Activated naive CD4-positive, alpha-beta T cell treated with anti-CD3 and anti-CD28 coated beads, Interleukin-2, amount 10 ng/mL, durations not matched to agents 7 days and 5 days (primary cell): ENCODE measurements around the gene FAM50A.
A peak's percentile ranks its signal among the peaks of the same experiment; 100 is the strongest.

Experiments
- CTCF ChIA-PET: fragments of 350-600 bp; sonication (Branson Sonifier 250); formaldehyde crosslinking; loops from one replicate; lab custom pipeline; 2021; ENCODE audit warnings: antibody characterized with exemption; lab: Charles Lee
- DNase-seq: peaks from one replicate; pipeline ENCODE4 v3.0.0-alpha.2; 2020
- H3K27ac Mint-ChIP-seq: one replicate; pipeline ENCODE4 v1.8.0; 2021; ENCODE audit warnings: mild to moderate bottlenecking, moderate library complexity, mixed read lengths
- H3K27me3 Mint-ChIP-seq: one replicate; pipeline ENCODE4 v1.8.0; 2021; ENCODE audit warnings: mild to moderate bottlenecking, mixed read lengths
- H3K36me3 Mint-ChIP-seq: one replicate; pipeline ENCODE4 v1.8.0; 2021; ENCODE audit warnings: mixed read lengths
- H3K4me1 Mint-ChIP-seq: one replicate; pipeline ENCODE4 v1.8.0; 2021; ENCODE audit warnings: mixed read lengths
- H3K4me3 Mint-ChIP-seq: one replicate; pipeline ENCODE4 v1.8.0; 2021; ENCODE audit warnings: mild to moderate bottlenecking, moderate library complexity, mixed read lengths
- H3K9me3 Mint-ChIP-seq: one replicate; pipeline ENCODE4 v1.8.0; 2021; ENCODE audit warnings: mixed read lengths

Gene FAM50A

GRCh38 chrX:154458954-154459778 is 15.2 kb downstream of the FAM50A start:
- H3K4me3 Mint-ChIP-seq = peak overlapping the region; percentile 79
- DNase-seq = peak; percentile 45
- no peaks in the 10 kb centered on the region for H3K9me3 Mint-ChIP-seq
- no peaks in the 10 kb centered on the region for H3K27me3 Mint-ChIP-seq
- H3K27ac Mint-ChIP-seq = peak overlapping the region; percentile 87
- CTCF ChIA-PET = interaction anchor here (1.1 kb wide), 1 partner anchor 27 kb away, joined by 3 read pairs; the partner anchor contains the start of gene UBL4A
- H3K36me3 Mint-ChIP-seq = peaks cover 8% of the 10 kb centered on the region
- peaks cover 16% of the 10 kb centered on the region for H3K4me1 Mint-ChIP-seq

GRCh38 chrX:154459832-154460231 is 15.9 kb downstream of the FAM50A start:
- H3K9me3 Mint-ChIP-seq = no peaks in the 10 kb centered on the region
- peaks cover 16% of the 10 kb centered on the region for H3K4me1 Mint-ChIP-seq
- CTCF ChIA-PET = interaction anchor here (1.1 kb wide), 1 partner anchor 27 kb away, joined by 3 read pairs; the partner anchor contains the start of gene UBL4A
- H3K27me3 Mint-ChIP-seq = no peaks in the 10 kb centered on the region
- peaks cover 5% of the 10 kb centered on the region for H3K36me3 Mint-ChIP-seq
- H3K4me3 Mint-ChIP-seq = no peak overlapping the region
- no peak overlapping the region for H3K27ac Mint-ChIP-seq
- no peak for DNase-seq

GRCh38 chrX:154460326-154460725 is 16.4 kb downstream of the FAM50A start:
- no peak overlapping the region for H3K4me3 Mint-ChIP-seq
- CTCF ChIA-PET = no interaction called here
- peaks cover 16% of the 10 kb centered on the region for H3K4me1 Mint-ChIP-seq
- H3K36me3 Mint-ChIP-seq = peaks cover 5% of the 10 kb centered on the region
- no peak overlapping the region for H3K27ac Mint-ChIP-seq
- H3K9me3 Mint-ChIP-seq = no peaks in the 10 kb centered on the region
- H3K27me3 Mint-ChIP-seq = no peaks in the 10 kb centered on the region
- DNase-seq = no peak

GRCh38 chrX:154462396-154462795 is 18.5 kb downstream of the FAM50A start:
- DNase-seq = no peak
- H3K36me3 Mint-ChIP-seq = peaks cover 5% of the 10 kb centered on the region
- peaks cover 12% of the 10 kb centered on the region for H3K4me1 Mint-ChIP-seq
- CTCF ChIA-PET = no interaction called here
- no peak overlapping the region for H3K27ac Mint-ChIP-seq
- H3K9me3 Mint-ChIP-seq = no peaks in the 10 kb centered on the region
- H3K4me3 Mint-ChIP-seq = no peak overlapping the region
- no peaks in the 10 kb centered on the region for H3K27me3 Mint-ChIP-seq

GRCh38 chrX:154463611-154464220 is 19.8 kb downstream of the FAM50A start:
- H3K4me1 Mint-ChIP-seq = peaks cover 11% of the 10 kb centered on the region

GRCh38 chrX:154464806-154465365 is 20.9 kb downstream of the FAM50A start:
- CTCF ChIA-PET = no interaction called here
- Mint-ChIP-seq H3K27me3 (no peaks in the 10 kb centered on the region), H3K4me1 (peaks cover 6% of the 10 kb centered on the region), H3K36me3 (peaks cover 5% of the 10 kb centered on the region), H3K9me3 (no peaks in the 10 kb centered on the region), H3K27ac (no peak overlapping the region), H3K4me3 (no peak overlapping the region)
- no peak for DNase-seq

More at GRCh38 chrX:154463611-154464220, 19.8 kb downstream of the FAM50A start:
- Mint-ChIP-seq H3K27me3 (no peaks in the 10 kb centered on the region), H3K36me3 (peaks cover 5% of the 10 kb centered on the region), H3K4me3 (no peak overlapping the region), H3K27ac (no peak overlapping the region), H3K9me3 (no peaks in the 10 kb centered on the region)
- no peak for DNase-seq
- CTCF ChIA-PET = no interaction called here

- CTCF ChIA-PET = no interaction called here
- Mint-ChIP-seq H3K9me3 (no peaks in the 10 kb centered on the region), H3K4me3 (no peak overlapping the region), H3K36me3 (peaks cover 5% of the 10 kb centered on the region), H3K27me3 (no peaks in the 10 kb centered on the region), H3K4me1 (peaks cover 3% of the 10 kb centered on the region), H3K27ac (no peak overlapping the region)
- DNase-seq = no peak
These were observed 21.7 kb downstream of the FAM50A start for GRCh38 chrX:154465601-154466000.

- no peak for DNase-seq
- peaks cover 6% of the 10 kb centered on the region for H3K36me3 Mint-ChIP-seq
- no peak overlapping the region for H3K4me3 Mint-ChIP-seq
- H3K9me3 Mint-ChIP-seq = no peaks in the 10 kb centered on the region
- H3K4me1 Mint-ChIP-seq = peaks cover 3% of the 10 kb centered on the region
- H3K27me3 Mint-ChIP-seq = no peaks in the 10 kb centered on the region
- no peak overlapping the region for H3K27ac Mint-ChIP-seq
- CTCF ChIA-PET = no interaction called here
These were observed 22.1 kb downstream of the FAM50A start for GRCh38 chrX:154466036-154466435.

- Mint-ChIP-seq H3K27ac (no peak overlapping the region), H3K27me3 (no peaks in the 10 kb centered on the region), H3K9me3 (no peaks in the 10 kb centered on the region), H3K4me1 (no peaks in the 10 kb centered on the region), H3K4me3 (no peak overlapping the region), H3K36me3 (peaks cover 1% of the 10 kb centered on the region)
- CTCF ChIA-PET = no interaction called here
- DNase-seq = no peak
These were observed 23.0 kb downstream of the FAM50A start for GRCh38 chrX:154466907-154467306.

GRCh38 chrX:154467556-154467955 is 23.6 kb downstream of the FAM50A start:
- H3K4me1 Mint-ChIP-seq = no peaks in the 10 kb centered on the region

GRCh38 chrX:154468217-154468616 is 24.3 kb downstream of the FAM50A start:
- Mint-ChIP-seq H3K27me3 (no peaks in the 10 kb centered on the region), H3K4me3 (no peak overlapping the region)
- CTCF ChIA-PET = no interaction called here

More at GRCh38 chrX:154467556-154467955, 23.6 kb downstream of the FAM50A start:
- no peaks in the 10 kb centered on the region for H3K27me3 Mint-ChIP-seq
- no peaks in the 10 kb centered on the region for H3K9me3 Mint-ChIP-seq
- CTCF ChIA-PET = no interaction called here
- no peak overlapping the region for H3K4me3 Mint-ChIP-seq
- no peak for DNase-seq
- peaks cover 3% of the 10 kb centered on the region for H3K36me3 Mint-ChIP-seq
- no peak overlapping the region for H3K27ac Mint-ChIP-seq

GRCh38 chrX:154469114-154469513 is 25.2 kb downstream of the FAM50A start:
- no peak for DNase-seq
- CTCF ChIA-PET = no interaction called here
- no peaks in the 10 kb centered on the region for H3K9me3 Mint-ChIP-seq

More at GRCh38 chrX:154468217-154468616, 24.3 kb downstream of the FAM50A start:
- H3K27ac Mint-ChIP-seq = no peak overlapping the region
- DNase-seq = no peak
- peaks cover 3% of the 10 kb centered on the region for H3K36me3 Mint-ChIP-seq
- H3K9me3 Mint-ChIP-seq = no peaks in the 10 kb centered on the region
- H3K4me1 Mint-ChIP-seq = peaks cover 3% of the 10 kb centered on the region

GRCh38 chrX:154469880-154470279 is 25.9 kb downstream of the FAM50A start:
- Mint-ChIP-seq H3K4me3 (no peak overlapping the region), H3K27ac (no peak overlapping the region), H3K4me1 (peaks cover 3% of the 10 kb centered on the region), H3K27me3 (no peaks in the 10 kb centered on the region), H3K36me3 (peaks cover 3% of the 10 kb centered on the region), H3K9me3 (no peaks in the 10 kb centered on the region)
- CTCF ChIA-PET = no interaction called here
- no peak for DNase-seq

More at GRCh38 chrX:154469114-154469513, 25.2 kb downstream of the FAM50A start:
- H3K36me3 Mint-ChIP-seq = peaks cover 3% of the 10 kb centered on the region
- H3K27me3 Mint-ChIP-seq = no peaks in the 10 kb centered on the region
- H3K4me3 Mint-ChIP-seq = no peak overlapping the region
- H3K4me1 Mint-ChIP-seq = peaks cover 3% of the 10 kb centered on the region
- no peak overlapping the region for H3K27ac Mint-ChIP-seq

- CTCF ChIA-PET = no interaction called here
- DNase-seq = no peak
- Mint-ChIP-seq H3K4me1 (peaks cover 4% of the 10 kb centered on the region), H3K4me3 (no peak overlapping the region), H3K9me3 (no peaks in the 10 kb centered on the region), H3K36me3 (peaks cover 4% of the 10 kb centered on the region), H3K27ac (no peak overlapping the region), H3K27me3 (no peaks in the 10 kb centered on the region)
These were observed 26.5 kb downstream of the FAM50A start for GRCh38 chrX:154470434-154470833.
